ENCODE measurements around the gene PIGR. TPM values are rescaled to one million over a fixed set of nuclear protein-coding genes. Genes with fewer than 3 reads are reported as not detected.

Gene PIGR
- total and polyA plus RNA-seq, 2 of the 4 experiments (the other 2 are of a cell fraction): not detected

DNA sequence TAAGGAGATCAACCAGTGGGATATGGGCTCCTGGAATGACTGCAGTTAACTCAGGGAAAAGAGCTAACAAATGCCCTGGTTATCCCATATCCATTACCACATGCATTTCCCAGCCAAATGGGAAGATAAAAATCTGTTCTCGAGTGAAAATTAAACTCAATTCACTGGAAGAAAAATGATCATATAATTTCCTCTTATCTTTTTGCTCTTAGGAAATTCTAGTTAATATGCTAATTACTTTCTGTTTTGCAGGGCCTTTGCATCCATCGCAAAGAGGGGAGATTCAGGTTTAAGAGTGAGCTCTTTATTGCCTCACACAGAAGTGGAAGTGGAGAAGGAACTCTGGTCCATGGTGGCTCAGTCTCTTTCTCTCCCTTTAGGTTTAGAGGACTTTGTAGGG is 52.9 kb downstream of the PIGR start:
- ATAC-seq (ENCODE audit: low read depth) (no peak), DNase-seq (no peak)
- Histone ChIP-seq H2AK9ac (replicated peaks; ENCODE audit: low read depth, low read length, poor library complexity) (no peak overlapping the region), H4K5ac (ENCODE audit: low read depth, low read length) (no peak overlapping the region), H3K36me3 (ENCODE audit: control insufficient read depth, insufficient read depth, low read length) (no peaks in the 10 kb centered on the region), H4K20me1 (ENCODE audit: insufficient read depth, low read length) (no peaks in the 10 kb centered on the region), H3K56ac (ENCODE audit: extremely low read depth, insufficient read depth, low read length) (no peak overlapping the region), H2AFZ (replicated peaks; ENCODE audit: low read length, poor library complexity) (no peak overlapping the region), H3K9me1 (ENCODE audit: insufficient read depth, low read length) (peaks cover 39% of the 10 kb centered on the region), H3K9me3 (ENCODE audit: control insufficient read depth, insufficient read depth, low read length) (no peaks in the 10 kb centered on the region), H3K4ac (ENCODE audit: low read depth, low read length) (no peak overlapping the region), H2BK15ac (ENCODE audit: low read depth, low read length) (no peak overlapping the region), H3K14ac (replicated peaks; ENCODE audit: low read depth, low read length) (peak overlapping the region; percentile 74; the same call in 1 of the 2 replicates), H4K91ac (ENCODE audit: insufficient read depth, low read depth, low read length) (no peak overlapping the region), H2BK20ac (ENCODE audit: low read depth, low read length) (peak overlapping the region; percentile 77; the same call in 1 of the 2 replicates), H3K9ac (ENCODE audit: low read depth, low read length) (no peak overlapping the region), H3K79me1 (ENCODE audit: low read depth in 1 of 2, low read length in 2 of 2) (peaks cover 0 to 16% of the 10 kb centered on the region in 2 experiments; a peak in 1 of 4 replicates), H4K8ac (ENCODE audit: low read depth in 2 of 2, low read length in 2 of 2) (peak overlapping the region in 1 of 2 experiments; percentile 22; a peak in 2 of 4 replicates), H3K4me1 (ENCODE audit: control insufficient read depth, insufficient read depth, low read length) (peaks cover 37% of the 10 kb centered on the region), H3K27me3 (ENCODE audit: control insufficient read depth, insufficient read depth, low read length) (no peaks in the 10 kb centered on the region), H3K18ac (ENCODE audit: low read depth, low read length) (peak overlapping the region; percentile 43; the same call in 1 of the 2 replicates), H2AK5ac (ENCODE audit: low read depth, low read length) (peak overlapping the region; percentile 44; the same call in 1 of the 2 replicates), H3K4me2 (ENCODE audit: low read depth, low read length) (no peak overlapping the region), H3K23ac (ENCODE audit: low read depth, low read length) (no peak overlapping the region; the same call in 1 of the 2 replicates), H3K4me3 (ENCODE audit: insufficient read depth, low read depth, low read length) (no peak overlapping the region), H3K27ac (ENCODE audit: insufficient read depth, low read length) (no peak overlapping the region), H2BK5ac (ENCODE audit: low read depth, low read length, poor library complexity, severe bottlenecking) (peak overlapping the region; percentile 22), H2BK120ac (ENCODE audit: low read depth, low read length) (peak overlapping the region; percentile 72; the same call in 1 of the 2 replicates)
- TF ChIP-seq RAD21 (IDR thresholded peaks at IDR 0.05; ENCODE audit: low read length): no peak
- no peak for TF ChIP-seq MAFK (IDR thresholded peaks at IDR 0.05; ENCODE audit: low read depth, low read length)
- TF ChIP-seq MXI1 (IDR thresholded peaks at IDR 0.05; ENCODE audit: borderline replicate concordance, low read depth, low read length): no peak
- TF ChIP-seq RFX5 (IDR thresholded peaks at IDR 0.05; ENCODE audit: low read depth, low read length): no peak
- no peak for TF ChIP-seq MAZ (IDR thresholded peaks at IDR 0.05; ENCODE audit: borderline replicate concordance, low read depth, low read length)
- TF ChIP-seq, protein P1, sequence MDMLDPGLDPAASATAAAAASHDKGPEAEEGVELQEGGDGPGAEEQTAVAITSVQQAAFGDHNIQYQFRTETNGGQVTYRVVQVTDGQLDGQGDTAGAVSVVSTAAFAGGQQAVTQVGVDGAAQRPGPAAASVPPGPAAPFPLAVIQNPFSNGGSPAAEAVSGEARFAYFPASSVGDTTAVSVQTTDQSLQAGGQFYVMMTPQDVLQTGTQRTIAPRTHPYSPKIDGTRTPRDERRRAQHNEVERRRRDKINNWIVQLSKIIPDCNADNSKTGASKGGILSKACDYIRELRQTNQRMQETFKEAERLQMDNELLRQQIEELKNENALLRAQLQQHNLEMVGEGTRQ (IDR thresholded peaks at IDR 0.05; ENCODE audit: low read depth, low read length): no peak
- no peak for TF ChIP-seq POLR2A (IDR thresholded peaks at IDR 0.05; ENCODE audit: low read depth, low read length)
- TF ChIP-seq RCOR1 (IDR thresholded peaks at IDR 0.05; ENCODE audit: insufficient replicate concordance, low read length): no peak
- no peak for TF ChIP-seq BHLHE40 (IDR thresholded peaks at IDR 0.05; ENCODE audit: low read depth, low read length)
- TF ChIP-seq SMC3 (IDR thresholded peaks at IDR 0.05; ENCODE audit: low read depth, low read length): no peak
- TF ChIP-seq CTCF (conservative IDR thresholded peaks at IDR 0.05; ENCODE audit: low read depth, low read length): no peak
- TF ChIP-seq NFE2L2 (IDR thresholded peaks at IDR 0.05; ENCODE audit: low read depth, low read length): no peak
- TF ChIP-seq, protein P2, sequence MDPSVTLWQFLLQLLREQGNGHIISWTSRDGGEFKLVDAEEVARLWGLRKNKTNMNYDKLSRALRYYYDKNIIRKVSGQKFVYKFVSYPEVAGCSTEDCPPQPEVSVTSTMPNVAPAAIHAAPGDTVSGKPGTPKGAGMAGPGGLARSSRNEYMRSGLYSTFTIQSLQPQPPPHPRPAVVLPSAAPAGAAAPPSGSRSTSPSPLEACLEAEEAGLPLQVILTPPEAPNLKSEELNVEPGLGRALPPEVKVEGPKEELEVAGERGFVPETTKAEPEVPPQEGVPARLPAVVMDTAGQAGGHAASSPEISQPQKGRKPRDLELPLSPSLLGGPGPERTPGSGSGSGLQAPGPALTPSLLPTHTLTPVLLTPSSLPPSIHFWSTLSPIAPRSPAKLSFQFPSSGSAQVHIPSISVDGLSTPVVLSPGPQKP (IDR thresholded peaks at IDR 0.05; ENCODE audit: borderline replicate concordance, low read depth, low read length): no peak
- TF ChIP-seq CHD1 (IDR thresholded peaks at IDR 0.05; ENCODE audit: low read depth, low read length): no peak
- no peak for TF ChIP-seq FOS (IDR thresholded peaks at IDR 0.05; ENCODE audit: low read depth, low read length)
- no peak for TF ChIP-seq CEBPB (IDR thresholded peaks at IDR 0.05; ENCODE audit: low read depth, low read length)
- no CpG with 5 or more reads among the region's 2 CpGs for WGBS, 2 experiments (ENCODE audit: extremely low coverage in 2 of 2, insufficient read length in 1 of 2)
- no TSS peak for BruUV-seq (replicated peaks)
- dilution Hi-C loops (cut with HindIII; ENCODE audit: low sequenced_read_pairs, unreplicated experiment) (no loop called here), intact Hi-C loops (cut with micrococcal nuclease) (no loop called here), in situ Hi-C loops (cut with MboI; ENCODE audit: low sequenced_read_pairs) (no loop called here)
- ChIA-PET CTCF (no interaction called here), POLR2A (ENCODE audit: unreplicated experiment) (no interaction called here)

All from IMR-90 (cell line).